Neural crest cell (in vitro differentiated cells): ENCODE data around the gene C1orf159. TPM values are rescaled to one million over a fixed set of nuclear protein-coding genes. Genes with fewer than 3 reads are reported as not detected.

ENCODE experiments used
- DNase-seq: peaks from one replicate; pipeline ENCODE4 v3.0.0; 2021; ENCODE audit warnings: low read depth, mixed read lengths, low spot score
- H3K27ac Mint-ChIP-seq: one replicate; pipeline ENCODE4 v1.8.0; 2021; ENCODE audit warnings: mild to moderate bottlenecking, mixed read lengths; ENCODE audit not compliant: unreplicated experiment
- H3K27me3 Mint-ChIP-seq: 2 replicates; pipeline ENCODE4 v1.8.0; 2021; ENCODE audit warnings: low read depth, mild to moderate bottlenecking, mixed read lengths
- H3K36me3 Mint-ChIP-seq: 2 replicates; pipeline ENCODE4 v1.8.0; 2021; ENCODE audit warnings: low read depth, mild to moderate bottlenecking, mixed read lengths
- H3K4me1 Mint-ChIP-seq: 2 replicates; pipeline ENCODE4 v1.8.0; 2021; ENCODE audit warnings: mixed read lengths
- H3K4me3 Mint-ChIP-seq: one replicate; pipeline ENCODE4 v1.8.0; 2021; ENCODE audit warnings: mild to moderate bottlenecking, mixed read lengths
- H3K9me3 Mint-ChIP-seq: 2 replicates; pipeline ENCODE4 v1.8.0; 2021; ENCODE audit warnings: mixed read lengths
- CTCF ChIP-seq: fragments of 200-600 bp; sonication (generic); conservative IDR thresholded peaks from 2 replicates; pipeline ENCODE4 v1.5.0; 2021; ENCODE audit warnings: antibody characterized with exemption, mild to moderate bottlenecking
- total RNA-seq: library from RNA; stranded (reverse); gene quantifications from 2 replicates; pipeline ENCODE4 v1.2.1, GENCODE V29; 2021

The C1orf159 gene
- total RNA-seq, 1 donor from 2014 or later = 26.1 TPM

- Mint-ChIP-seq H3K36me3 (no peaks in the 10 kb centered on the region), H3K4me1 (peaks cover 3% of the 10 kb centered on the region), H3K9me3 (no peaks in the 10 kb centered on the region), H3K27me3 (peaks cover 15% of the 10 kb centered on the region), H3K4me3 (no peak overlapping the region), H3K27ac (no peak overlapping the region)
- TF ChIP-seq CTCF = no peak
- DNase-seq = no peak
Observed at GRCh38 chr1:1136547-1137230, 20.8 kb upstream of the C1orf159 start.

- Mint-ChIP-seq H3K36me3 (no peaks in the 10 kb centered on the region), H3K4me3 (no peak overlapping the region), H3K27me3 (peaks cover 15% of the 10 kb centered on the region), H3K4me1 (peaks cover 3% of the 10 kb centered on the region), H3K27ac (no peak overlapping the region), H3K9me3 (no peaks in the 10 kb centered on the region)
- no peak for DNase-seq
- TF ChIP-seq CTCF = no peak
Observed at GRCh38 chr1:1135339-1136136, 19.6 kb upstream of the C1orf159 start.

GRCh38 chr1:1134300-1134970 lies 18.5 kb upstream of the C1orf159 start:
- TF ChIP-seq CTCF = no peak

GRCh38 chr1:1132956-1133750 lies 17.3 kb upstream of the C1orf159 start:
- no peak overlapping the region for H3K4me3 Mint-ChIP-seq
- no peak overlapping the region for H3K27ac Mint-ChIP-seq
- no peak for TF ChIP-seq CTCF
- H3K4me1 Mint-ChIP-seq = peaks cover 3% of the 10 kb centered on the region
- H3K36me3 Mint-ChIP-seq = no peaks in the 10 kb centered on the region
- DNase-seq = no peak
- peaks cover 10% of the 10 kb centered on the region for H3K27me3 Mint-ChIP-seq
- no peaks in the 10 kb centered on the region for H3K9me3 Mint-ChIP-seq

More at GRCh38 chr1:1134300-1134970, 18.5 kb upstream of the C1orf159 start:
- Mint-ChIP-seq H3K27ac (no peak overlapping the region), H3K9me3 (no peaks in the 10 kb centered on the region), H3K4me1 (peaks cover 3% of the 10 kb centered on the region), H3K4me3 (no peak overlapping the region), H3K27me3 (peaks cover 15% of the 10 kb centered on the region), H3K36me3 (no peaks in the 10 kb centered on the region)
- DNase-seq = no peak
